OCI-LY7 (cell line): ENCODE results near the gene PTPRU. TPM values are rescaled to one million over a fixed set of nuclear protein-coding genes. Genes with fewer than 3 reads are reported as not detected.

Experiments
- BruUV-seq: library from RNA; stranded (reverse); fragments of 400-500 nt; replicated peaks from 2 replicates; lab custom pipeline; 2021; lab: Mats Ljungman, UMichigan
- CTCF ChIA-PET: fragments of 300-600 bp; sonication (Branson Sonifier 250); formaldehyde crosslinking; loops from one replicate; lab custom pipeline; 2022; ENCODE audit warnings: antibody characterized with exemption; ENCODE audit not compliant: unreplicated experiment; lab: Charles Lee
- POLR2A ChIA-PET: fragments of 300-600 bp; sonication (Branson Sonifier 250); formaldehyde crosslinking; loops from one replicate; lab custom pipeline; 2022; ENCODE audit warnings: antibody characterized with exemption; lab: Charles Lee
- DNase-seq: peaks from one replicate; pipeline ENCODE4 v3.0.0-alpha.2; 2015; ENCODE audit warnings: low spot score
- H2AFZ ChIP-seq: fragments of 200-600 bp; sonication (generic), shearing (Covaris generic); 2 replicates; pipeline ENCODE4 v1.6.1; 2014; ENCODE audit warnings: mild to moderate bottlenecking, antibody characterized with exemption, low read length, moderate library complexity
- H3K27ac ChIP-seq: fragments of 200-600 bp; sonication (generic); 2 replicates; pipeline ENCODE4 v1.5.1; 2014; ENCODE audit warnings: mixed run types, low read depth, mild to moderate bottlenecking, moderate library complexity, low read length, inconsistent platforms; ENCODE audit not compliant: poor library complexity, severe bottlenecking
- H3K36me3 ChIP-seq: fragments of 200-600 bp; sonication (generic); 2 replicates; pipeline ENCODE4 v1.6.1; 2014; ENCODE audit warnings: mild to moderate bottlenecking, antibody characterized with exemption, low read length, moderate library complexity, mixed read lengths; ENCODE audit not compliant: insufficient read depth
- H3K4me1 ChIP-seq: fragments of 200-600 bp; sonication (generic); 2 replicates; pipeline ENCODE4 v1.5.1; 2014; ENCODE audit warnings: mild to moderate bottlenecking, low read length; ENCODE audit not compliant: insufficient read depth, poor library complexity, severe bottlenecking
- H3K4me2 ChIP-seq: fragments of 200-600 bp; sonication (generic); 2 replicates; pipeline ENCODE4 v1.6.1; 2014; ENCODE audit warnings: mild to moderate bottlenecking, low read length
- H3K4me3 ChIP-seq: fragments of 200-600 bp; sonication (generic); 2 replicates; pipeline ENCODE4 v1.5.1; 2014; ENCODE audit warnings: mild to moderate bottlenecking, low read depth, low read length; ENCODE audit not compliant: poor library complexity, severe bottlenecking
- H3K79me2 ChIP-seq: fragments of 200-600 bp; sonication (generic); 2 replicates; pipeline ENCODE4 v1.6.1; 2016; ENCODE audit warnings: low read depth, mild to moderate bottlenecking, low read length, moderate library complexity, mixed read lengths; ENCODE audit not compliant: insufficient read depth
- H3K9me2 ChIP-seq: fragments of 200-600 bp; sonication (generic); 2 replicates; pipeline ENCODE4 v1.6.1; 2016; ENCODE audit warnings: mild to moderate bottlenecking, low read length, mixed read lengths; ENCODE audit not compliant: insufficient read depth
- H3K9me3 ChIP-seq: fragments of 200-600 bp; sonication (generic); 2 replicates; pipeline ENCODE4 v1.6.1; 2014; ENCODE audit warnings: mild to moderate bottlenecking, mixed run types, low read length, mixed read lengths
- H4K20me1 ChIP-seq: fragments of 200-600 bp; sonication (generic); 2 replicates; pipeline ENCODE4 v1.6.1; 2014; ENCODE audit warnings: mild to moderate bottlenecking, antibody characterized with exemption, low read length, moderate library complexity, mixed read lengths; ENCODE audit not compliant: insufficient read depth
- CTCF ChIP-seq: fragments of 200-600 bp; sonication (generic); conservative IDR thresholded peaks from 2 replicates; pipeline ENCODE4 v1.5.1; 2014; ENCODE audit warnings: mild to moderate bottlenecking, antibody characterized with exemption, low read length, moderate library complexity, mixed read lengths
- EZH2phosphoT487 ChIP-seq: fragments of 200-600 bp; sonication (generic); IDR thresholded peaks from 2 replicates; pipeline ENCODE4 v1.6.1; 2018; ENCODE audit warnings: low read depth, borderline replicate concordance, mild to moderate bottlenecking, mixed run types, antibody characterized with exemption, low read length, moderate library complexity, mixed read lengths
- intact Hi-C: fragments of 100-400 bp; cut with micrococcal nuclease; formaldehyde crosslinking; loops from one replicate; pipeline ENCODE4 v1.10.0; 2022; ENCODE audit not compliant: unreplicated experiment
- total RNA-seq, 2 experiments: library from RNA; depleted of rRNA in 1 of 2; stranded (reverse); fragments of >200 nt in 1 of 2; shearing (Covaris generic) in 1 of 2; gene quantifications; 2 replicates each; pipeline ENCODE4 v1.2.3, GENCODE V29; 2014 to 2022

PTPRU gene
- total RNA-seq, 2 experiments from 2014 or later = 2.5 to 4.6 TPM

- no peak overlapping the region for H3K27ac ChIP-seq
- H2AFZ ChIP-seq = no peak overlapping the region
- no peaks in the 10 kb centered on the region for H3K79me2 ChIP-seq
- ChIA-PET POLR2A (no interaction called here), CTCF (no interaction called here)
- H3K4me2 ChIP-seq = no peak overlapping the region
- H3K4me3 ChIP-seq = no peak overlapping the region
- TF ChIP-seq EZH2phosphoT487 (no peak), CTCF (no peak)
- H4K20me1 ChIP-seq = no peaks in the 10 kb centered on the region
- H3K9me2 ChIP-seq = no peaks in the 10 kb centered on the region
- H3K4me1 ChIP-seq = no peaks in the 10 kb centered on the region
- H3K36me3 ChIP-seq = no peaks in the 10 kb centered on the region
- no TSS peak for BruUV-seq
- intact Hi-C loops = no loop called here
- no peak for DNase-seq
- no peaks in the 10 kb centered on the region for H3K9me3 ChIP-seq
Measured at GRCh38 chr1:29310616-29311180, 74.4 kb downstream of the PTPRU start.

- Histone ChIP-seq H3K9me2 (no peaks in the 10 kb centered on the region), H4K20me1 (no peaks in the 10 kb centered on the region), H3K4me1 (no peaks in the 10 kb centered on the region), H3K4me3 (no peak overlapping the region), H3K4me2 (no peak overlapping the region), H2AFZ (no peak overlapping the region), H3K36me3 (no peaks in the 10 kb centered on the region), H3K27ac (no peak overlapping the region), H3K79me2 (no peaks in the 10 kb centered on the region), H3K9me3 (no peaks in the 10 kb centered on the region)
- ChIA-PET POLR2A (no interaction called here), CTCF (no interaction called here)
- TF ChIP-seq EZH2phosphoT487 = no peak
- no peak for TF ChIP-seq CTCF
- intact Hi-C loops = no loop called here
- BruUV-seq = no TSS peak
- no peak for DNase-seq
Measured at GRCh38 chr1:29311352-29312030, 75.2 kb downstream of the PTPRU start.
